Measurements from ENCODE around the gene SLC15A2. TPM values are rescaled to one million over a fixed set of nuclear protein-coding genes. Genes with fewer than 3 reads are reported as not detected.

SLC15A2 gene
- total and polyA plus RNA-seq, 2 donors from 2014 or later = 9.0 to 21.8 TPM

DNA sequence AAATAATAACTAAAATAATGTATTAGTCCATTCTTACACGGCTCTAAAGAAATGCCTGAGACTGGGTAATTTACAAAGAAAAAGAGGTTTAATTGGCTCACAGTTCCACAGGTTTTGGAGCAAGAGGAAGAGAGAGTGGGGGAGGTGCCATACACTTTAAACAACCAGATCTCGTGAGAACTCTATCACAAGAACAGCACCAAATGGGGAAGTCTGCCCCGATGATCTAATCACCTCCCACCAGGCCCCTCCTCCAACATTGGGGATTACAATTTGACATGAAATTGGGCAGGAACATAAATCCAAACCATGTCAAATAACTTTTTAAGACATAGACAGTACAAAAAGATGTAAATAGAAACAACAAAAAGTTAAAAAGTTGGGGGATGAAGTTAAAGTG is 64.6 kb downstream of the SLC15A2 start:
- TF ChIP-seq, protein P1, sequence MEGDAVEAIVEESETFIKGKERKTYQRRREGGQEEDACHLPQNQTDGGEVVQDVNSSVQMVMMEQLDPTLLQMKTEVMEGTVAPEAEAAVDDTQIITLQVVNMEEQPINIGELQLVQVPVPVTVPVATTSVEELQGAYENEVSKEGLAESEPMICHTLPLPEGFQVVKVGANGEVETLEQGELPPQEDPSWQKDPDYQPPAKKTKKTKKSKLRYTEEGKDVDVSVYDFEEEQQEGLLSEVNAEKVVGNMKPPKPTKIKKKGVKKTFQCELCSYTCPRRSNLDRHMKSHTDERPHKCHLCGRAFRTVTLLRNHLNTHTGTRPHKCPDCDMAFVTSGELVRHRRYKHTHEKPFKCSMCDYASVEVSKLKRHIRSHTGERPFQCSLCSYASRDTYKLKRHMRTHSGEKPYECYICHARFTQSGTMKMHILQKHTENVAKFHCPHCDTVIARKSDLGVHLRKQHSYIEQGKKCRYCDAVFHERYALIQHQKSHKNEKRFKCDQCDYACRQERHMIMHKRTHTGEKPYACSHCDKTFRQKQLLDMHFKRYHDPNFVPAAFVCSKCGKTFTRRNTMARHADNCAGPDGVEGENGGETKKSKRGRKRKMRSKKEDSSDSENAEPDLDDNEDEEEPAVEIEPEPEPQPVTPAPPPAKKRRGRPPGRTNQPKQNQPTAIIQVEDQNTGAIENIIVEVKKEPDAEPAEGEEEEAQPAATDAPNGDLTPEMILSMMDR (IDR thresholded peaks at IDR 0.05; ENCODE audit: borderline replicate concordance, extremely low read depth, insufficient read depth) = no peak
- FAIRE-seq (no peak), DNase-seq (no peak)
- intact Hi-C loops (cut with DNase I) = no loop called here
- no peak overlapping the region for H3K9ac ChIP-seq (ENCODE audit: low read length in 3 of 3)
- H3K36me3 ChIP-seq (ENCODE audit: control insufficient read depth in 2 of 3, insufficient read depth in 3 of 3, low read length in 3 of 3) = no peaks in the 10 kb centered on the region
- H3K9me3 ChIP-seq (ENCODE audit: control insufficient read depth in 2 of 3, insufficient read depth in 1 of 3, low read length in 3 of 3) = no peaks in the 10 kb centered on the region
- H3K27me3 ChIP-seq (ENCODE audit: control insufficient read depth, insufficient read depth, low read length) = no peaks in the 10 kb centered on the region
- H3K4me3 ChIP-seq (ENCODE audit: low read length in 3 of 3) = no peak overlapping the region
- no peak overlapping the region for H3K27ac ChIP-seq (ENCODE audit: low read depth in 2 of 2, low read length in 2 of 2)
- H3K4me1 ChIP-seq (ENCODE audit: control insufficient read depth in 2 of 3, insufficient read depth in 2 of 3, low read depth in 1 of 3, low read length in 3 of 3) = no peaks in the 10 kb centered on the region

DNA sequence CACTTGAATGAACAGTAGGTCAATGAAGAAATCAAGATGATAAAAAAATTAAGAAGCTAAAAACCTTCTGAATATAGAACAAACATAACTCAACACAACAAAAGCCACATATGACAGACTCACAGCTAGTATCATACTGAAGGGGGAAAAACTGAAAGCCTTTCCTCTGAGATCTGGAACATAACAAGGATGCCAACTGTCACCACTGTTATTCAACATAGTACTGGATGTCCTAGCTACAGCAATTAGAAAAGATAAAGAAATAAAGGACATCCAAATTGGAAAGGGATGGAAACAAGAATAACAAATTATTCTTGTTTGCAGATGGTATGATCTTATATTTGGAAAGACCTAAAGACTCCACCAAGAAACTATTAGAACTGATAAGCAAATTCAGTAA is 67.1 kb downstream of the SLC15A2 start:
- intact Hi-C loops (cut with DNase I) = no loop called here
- Histone ChIP-seq H3K36me3 (ENCODE audit: control insufficient read depth in 2 of 3, insufficient read depth in 3 of 3, low read length in 3 of 3) (no peaks in the 10 kb centered on the region), H3K4me3 (ENCODE audit: low read length in 3 of 3) (no peak overlapping the region), H3K4me1 (ENCODE audit: control insufficient read depth in 2 of 3, insufficient read depth in 2 of 3, low read depth in 1 of 3, low read length in 3 of 3) (no peaks in the 10 kb centered on the region), H3K9ac (ENCODE audit: low read length in 3 of 3) (no peak overlapping the region), H3K27ac (ENCODE audit: low read depth in 2 of 2, low read length in 2 of 2) (no peak overlapping the region), H3K9me3 (ENCODE audit: control insufficient read depth in 2 of 3, insufficient read depth in 1 of 3, low read length in 3 of 3) (no peaks in the 10 kb centered on the region), H3K27me3 (ENCODE audit: control insufficient read depth, insufficient read depth, low read length) (no peaks in the 10 kb centered on the region)
- DNase-seq (no peak), FAIRE-seq (no peak)
- TF ChIP-seq, protein P1 (IDR thresholded peaks at IDR 0.05; ENCODE audit: borderline replicate concordance, extremely low read depth, insufficient read depth) = no peak

DNA sequence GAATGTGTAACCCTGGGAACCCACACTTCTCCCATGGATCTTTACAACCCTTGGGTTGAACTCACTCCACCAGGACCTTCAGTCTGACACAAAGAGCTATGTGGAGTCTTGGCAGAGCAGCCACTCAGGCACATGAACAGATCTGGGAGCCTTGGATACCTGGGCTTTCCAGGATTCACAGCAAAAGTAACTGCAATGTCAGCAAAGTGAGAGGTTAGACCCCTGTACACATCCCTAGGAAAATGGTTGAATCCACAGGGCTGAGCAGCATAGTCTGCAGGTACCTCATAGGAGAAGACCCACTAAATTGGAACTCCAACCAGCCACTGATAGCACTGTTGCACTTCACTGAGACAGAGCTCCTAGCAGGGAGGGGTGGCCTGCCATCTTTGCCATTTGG is 68.2 kb downstream of the SLC15A2 start:
- H3K4me3 ChIP-seq (ENCODE audit: low read length in 3 of 3) = no peak overlapping the region
- intact Hi-C loops (cut with DNase I) = no loop called here
- no peak for FAIRE-seq

More for the DNA sequence above, 68.2 kb downstream of the SLC15A2 start:
- Histone ChIP-seq H3K4me1 (ENCODE audit: control insufficient read depth in 2 of 3, insufficient read depth in 2 of 3, low read depth in 1 of 3, low read length in 3 of 3) (no peaks in the 10 kb centered on the region), H3K27me3 (ENCODE audit: control insufficient read depth, insufficient read depth, low read length) (no peaks in the 10 kb centered on the region), H3K27ac (ENCODE audit: low read depth in 2 of 2, low read length in 2 of 2) (no peak overlapping the region), H3K36me3 (ENCODE audit: control insufficient read depth in 2 of 3, insufficient read depth in 3 of 3, low read length in 3 of 3) (no peaks in the 10 kb centered on the region), H3K9ac (ENCODE audit: low read length in 3 of 3) (no peak overlapping the region), H3K9me3 (ENCODE audit: control insufficient read depth in 2 of 3, insufficient read depth in 1 of 3, low read length in 3 of 3) (no peaks in the 10 kb centered on the region)
- TF ChIP-seq, protein P1 (IDR thresholded peaks at IDR 0.05; ENCODE audit: borderline replicate concordance, extremely low read depth, insufficient read depth) = no peak
- DNase-seq = no peak
